ENCODE data around the gene UBE2I.

DNA sequence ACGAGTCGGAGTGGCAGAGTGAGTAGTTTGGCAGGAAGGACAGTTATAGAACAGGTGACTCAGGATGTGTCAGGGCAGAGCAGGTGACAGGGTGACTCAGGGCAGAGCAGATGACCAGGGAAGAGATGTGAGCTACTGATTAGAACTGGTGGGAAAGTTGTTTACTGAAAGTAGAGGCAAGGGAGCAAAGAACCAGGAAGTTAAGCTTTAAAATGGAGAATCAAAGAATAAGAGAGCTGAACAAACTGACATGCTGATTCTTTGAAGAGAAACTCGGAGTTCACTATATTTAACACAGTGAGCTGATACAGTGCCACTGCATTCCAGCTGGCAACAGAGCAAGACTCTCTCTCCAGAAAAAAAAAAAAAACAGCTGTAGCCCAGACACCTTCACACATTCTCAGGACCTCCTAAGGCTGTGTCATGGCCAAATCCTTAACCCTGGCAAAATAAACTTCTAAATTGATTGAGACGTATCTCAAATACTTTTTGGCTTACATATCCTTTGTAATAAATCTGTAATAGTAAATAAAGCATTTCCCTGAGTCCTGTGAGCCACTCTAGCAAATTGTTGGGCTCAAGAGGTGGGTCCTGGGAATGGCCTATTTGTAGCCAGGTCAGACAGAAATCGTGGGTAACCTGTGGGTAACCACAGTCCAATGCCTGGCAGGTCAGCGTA lies 12.3 kb upstream of the UBE2I start:
- no peak for TF ChIP-seq GATA2 (IDR thresholded peaks at IDR 0.05; ENCODE audit: low read depth, low read length)
- no peak for TF ChIP-seq GATA3 (IDR thresholded peaks at IDR 0.05; ENCODE audit: low read depth, low read length)

All from SH-SY5Y (cell line).